RWPE1 (cell line): ENCODE data around the gene CELF1.

ENCODE experiments used
- CTCF ChIA-PET: fragments of 350-600 bp; sonication (Branson Sonifier 250); formaldehyde crosslinking; extraction: SDS; loops from one replicate; lab custom pipeline; 2021; lab: Yijun Ruan, JAX
- POLR2A ChIA-PET: fragments of 400-600 bp; formaldehyde crosslinking; extraction: SDS; loops from one replicate; lab custom pipeline; 2020; ENCODE audit warnings: antibody characterized with exemption; ENCODE audit not compliant: low non-redundant PET; lab: Yijun Ruan, JAX
- DNase-seq: peaks from one replicate; pipeline ENCODE4 v3.0.0; 2012; ENCODE audit warnings: low spot score
- H3K27ac ChIP-seq: fragments of 450-650 bp; 2 replicates; pipeline ENCODE4 v1.5.1; 2017
- CTCF ChIP-seq: fragments of 450-650 bp; conservative IDR thresholded peaks from 2 replicates; pipeline ENCODE4 v1.5.1; 2017; ENCODE audit warnings: low read depth, mild to moderate bottlenecking

Gene CELF1

DNA sequence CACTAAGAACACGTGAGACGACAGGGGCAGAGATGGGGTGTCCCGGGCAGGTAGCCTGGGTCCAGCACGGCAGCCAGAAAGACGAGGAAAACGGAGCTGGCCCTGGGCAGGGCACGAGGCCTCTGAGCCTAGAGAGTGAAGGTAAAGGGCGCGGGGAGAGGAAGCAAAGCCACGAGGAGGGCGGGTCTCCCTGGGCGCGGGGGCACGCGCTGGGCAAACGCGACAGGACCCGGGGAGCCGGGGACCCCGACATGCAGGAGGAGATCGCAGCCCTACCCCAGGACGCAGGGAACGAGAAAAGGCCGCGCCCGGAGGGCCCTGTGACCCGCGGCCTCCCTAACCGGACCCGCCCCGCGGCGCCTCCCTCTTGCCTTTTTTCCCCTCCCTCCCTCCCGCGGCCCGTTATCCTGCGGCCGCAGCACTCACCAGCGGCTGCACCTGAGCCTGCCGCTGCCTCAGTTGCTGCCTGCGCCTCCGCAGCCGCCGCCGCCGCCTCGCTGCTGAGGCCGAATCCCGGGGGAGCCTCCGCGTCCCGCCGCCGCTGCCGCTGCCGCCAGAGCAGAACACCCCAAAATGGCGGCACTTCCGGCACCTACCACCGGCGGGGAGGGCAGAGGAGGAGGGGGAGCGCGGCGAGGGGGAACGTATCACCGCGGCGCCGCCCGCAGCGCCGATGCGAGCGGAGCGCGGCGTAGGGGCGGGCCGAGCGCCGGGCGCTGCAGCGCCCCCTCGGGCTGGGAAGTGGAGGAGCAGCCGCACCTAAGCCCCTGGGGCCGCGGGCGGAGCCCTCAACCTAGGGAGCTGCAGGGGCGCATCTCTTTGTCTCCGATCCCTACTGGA lies at the start of gene CELF1:
Gene CELF1, minus strand, starts transcription at position 567 of the 840 bp plus-strand sequence. CDS start 53,609 bp downstream, outside the sequence.
- POLR2A ChIA-PET = no interaction called here
- CTCF ChIA-PET = interaction anchor here (0.6 to 2.0 kb wide), 14 partner anchors 12 to 1205 kb away, joined by 3 to 11 read pairs (median 3); no protein-coding TSS in a partner anchor
- DNase-seq = peak; percentile 77
- peak; percentile 96 for TF ChIP-seq CTCF
- H3K27ac ChIP-seq = peak within 1 kb of the TSS; percentile 91

DNA sequence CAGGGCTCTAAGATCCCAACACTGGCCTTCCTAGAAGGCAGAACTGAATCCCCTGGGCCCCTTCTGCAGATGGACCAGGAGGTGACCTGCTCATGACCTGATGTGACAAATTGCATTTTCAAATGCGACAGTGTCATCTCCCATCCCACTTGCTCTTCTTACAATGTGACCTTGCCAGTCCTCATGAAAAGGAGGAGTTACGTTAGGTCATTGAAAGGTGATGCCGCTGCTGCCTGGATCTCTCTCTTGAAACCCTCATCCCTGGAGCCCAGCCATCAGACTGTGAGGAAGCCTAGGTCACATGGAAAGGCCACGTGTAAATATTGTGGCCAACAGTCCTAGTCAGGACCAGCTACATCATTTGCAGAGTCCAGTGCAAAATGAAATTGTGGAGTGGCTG lies 47.0 kb upstream of the CELF1 start:
- DNase-seq = no peak
- CTCF ChIA-PET = interaction anchor here (0.6 kb wide), 1 partner anchor 226 kb away, joined by 4 read pairs; no protein-coding TSS in a partner anchor
- H3K27ac ChIP-seq = no peak overlapping the region
- POLR2A ChIA-PET = no interaction called here
- no peak for TF ChIP-seq CTCF

DNA sequence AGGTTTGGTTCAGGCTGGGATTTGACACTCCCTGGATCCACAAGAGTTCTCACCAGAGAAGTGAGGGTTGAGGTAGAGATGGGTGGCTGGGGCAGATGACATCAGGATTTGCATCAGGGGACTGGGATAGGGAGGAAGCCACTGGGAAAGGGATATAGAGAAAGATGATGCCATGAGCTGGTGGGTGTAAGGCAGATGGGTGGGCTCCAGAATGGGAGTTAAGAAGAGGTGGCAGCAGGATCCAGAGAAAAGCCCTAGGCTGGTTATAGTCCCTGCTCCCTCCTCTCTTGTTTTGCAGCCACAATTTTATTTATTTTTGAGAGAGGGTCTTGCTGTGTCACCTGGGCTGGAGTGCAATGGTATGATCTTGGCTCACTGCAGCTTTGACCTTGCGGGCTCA lies 43.0 kb upstream of the CELF1 start:
- ChIA-PET POLR2A (no interaction called here), CTCF (interaction anchor here (0.7 kb wide), 1 partner anchor 510 kb away, joined by 4 read pairs; no protein-coding TSS in a partner anchor)
- TF ChIP-seq CTCF = no peak
- no peak overlapping the region for H3K27ac ChIP-seq
- no peak for DNase-seq

DNA sequence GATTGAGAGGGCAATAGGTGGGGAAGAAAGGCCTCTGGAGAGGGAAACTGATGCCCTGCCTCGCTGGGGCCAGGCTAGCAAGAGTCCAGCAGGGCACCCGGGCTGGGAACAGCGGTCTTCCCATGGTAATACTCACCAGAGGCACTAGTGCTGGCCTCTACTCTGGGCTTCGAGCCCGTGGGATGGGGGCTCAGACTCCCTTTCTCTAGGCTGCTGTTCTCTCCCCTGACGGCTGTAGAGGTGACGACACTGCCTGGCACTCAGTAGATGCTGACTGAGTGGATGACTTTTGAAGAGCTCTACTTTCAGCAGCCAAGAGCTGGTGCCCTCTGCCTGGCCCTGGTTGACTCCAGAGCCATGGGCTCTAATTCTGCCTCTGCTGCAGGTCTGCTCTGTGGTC lies 42.1 kb upstream of the CELF1 start:
- POLR2A ChIA-PET = no interaction called here
- CTCF ChIA-PET = interaction anchor here (0.6 to 1.4 kb wide), 2 partner anchors 22 to 26 kb away, joined by 3 read pairs; no protein-coding TSS in a partner anchor

GRCh38 chr11:47593934-47594855 lies 41.3 kb upstream of the CELF1 start, which contains the start of gene C1QTNF4:
Gene C1QTNF4, minus strand, starts transcription at chr11:47594411. Its CDS starts 3,601 bp downstream, at chr11:47590810.
- no peak for TF ChIP-seq CTCF
- DNase-seq = no peak
- no peak within 1 kb of the TSS for H3K27ac ChIP-seq
- POLR2A ChIA-PET = interaction anchor here (0.5 kb wide), 1 partner anchor 1199 kb away, joined by 3 read pairs; no protein-coding TSS in a partner anchor
- CTCF ChIA-PET = interaction anchor here (0.6 to 1.4 kb wide), 2 partner anchors 23 to 180 kb away, joined by 3 to 5 read pairs; no protein-coding TSS in a partner anchor

More for the DNA sequence above, 42.1 kb upstream of the CELF1 start:
- TF ChIP-seq CTCF = no peak
- no peak overlapping the region for H3K27ac ChIP-seq
- no peak for DNase-seq
